Measurements from ENCODE around the gene PPP1R9B.

- TF ChIP-seq, protein P1, sequence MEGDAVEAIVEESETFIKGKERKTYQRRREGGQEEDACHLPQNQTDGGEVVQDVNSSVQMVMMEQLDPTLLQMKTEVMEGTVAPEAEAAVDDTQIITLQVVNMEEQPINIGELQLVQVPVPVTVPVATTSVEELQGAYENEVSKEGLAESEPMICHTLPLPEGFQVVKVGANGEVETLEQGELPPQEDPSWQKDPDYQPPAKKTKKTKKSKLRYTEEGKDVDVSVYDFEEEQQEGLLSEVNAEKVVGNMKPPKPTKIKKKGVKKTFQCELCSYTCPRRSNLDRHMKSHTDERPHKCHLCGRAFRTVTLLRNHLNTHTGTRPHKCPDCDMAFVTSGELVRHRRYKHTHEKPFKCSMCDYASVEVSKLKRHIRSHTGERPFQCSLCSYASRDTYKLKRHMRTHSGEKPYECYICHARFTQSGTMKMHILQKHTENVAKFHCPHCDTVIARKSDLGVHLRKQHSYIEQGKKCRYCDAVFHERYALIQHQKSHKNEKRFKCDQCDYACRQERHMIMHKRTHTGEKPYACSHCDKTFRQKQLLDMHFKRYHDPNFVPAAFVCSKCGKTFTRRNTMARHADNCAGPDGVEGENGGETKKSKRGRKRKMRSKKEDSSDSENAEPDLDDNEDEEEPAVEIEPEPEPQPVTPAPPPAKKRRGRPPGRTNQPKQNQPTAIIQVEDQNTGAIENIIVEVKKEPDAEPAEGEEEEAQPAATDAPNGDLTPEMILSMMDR (IDR thresholded peaks at IDR 0.05) = no peak
- TF ChIP-seq POLR2A (IDR thresholded peaks at IDR 0.05; ENCODE audit: low read depth) = no peak
- TF ChIP-seq POLR2AphosphoS5 (IDR thresholded peaks at IDR 0.05) = no peak
Observed at GRCh38 chr17:50165466-50165865, 15.0 kb upstream of the PPP1R9B start.

All from esophagus muscularis mucosa (tissue), 3 donors.